Measurements from ENCODE around the gene ARHGAP19. TPM values are rescaled to one million over a fixed set of nuclear protein-coding genes. Genes with fewer than 3 reads are reported as not detected.

Gene ARHGAP19
- total RNA-seq, 1 donor from 2014 or later, result 9.8 TPM

DNA sequence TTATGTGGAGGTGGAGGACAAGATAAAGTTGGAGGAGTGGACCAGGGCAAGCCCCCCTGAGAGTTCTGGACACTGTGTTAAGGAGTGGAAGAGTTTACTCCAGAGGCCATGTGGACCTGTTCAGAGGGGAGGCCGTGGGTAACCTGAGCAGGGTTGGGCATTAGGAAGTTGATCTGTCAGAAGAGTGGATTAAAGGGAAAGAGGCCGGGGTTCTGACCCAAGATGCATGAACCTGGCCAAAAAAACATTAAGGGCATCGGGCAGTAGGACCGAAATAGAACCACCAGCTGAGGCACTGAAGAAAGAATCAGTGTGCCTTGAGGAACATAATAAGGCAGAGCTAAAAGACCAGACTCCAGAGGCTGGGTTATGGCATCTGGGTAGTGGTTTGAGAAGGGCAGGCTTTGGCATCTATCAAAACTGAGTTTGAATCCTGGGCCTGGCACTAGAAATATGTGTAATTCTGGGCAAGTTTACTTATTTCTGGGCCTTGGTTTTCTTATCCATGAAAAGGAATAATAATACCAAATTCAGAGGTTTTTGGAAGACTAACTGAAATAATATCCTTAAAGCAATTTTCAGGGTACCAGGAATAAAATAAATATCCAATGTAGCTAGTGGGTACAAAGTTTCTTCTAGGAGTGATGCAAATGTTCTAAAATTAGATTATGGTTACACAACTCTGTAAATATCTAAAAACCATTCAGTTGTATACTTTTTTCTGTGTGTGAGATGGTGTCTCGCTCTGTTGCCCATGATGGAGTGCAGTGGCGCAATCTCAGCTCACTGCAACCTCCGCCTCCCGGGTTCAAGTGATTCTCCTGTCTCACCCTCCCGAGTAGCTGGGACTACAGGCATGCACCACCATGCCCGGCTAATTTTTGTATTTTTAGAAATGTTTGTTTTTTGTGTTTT, 15.7 kb upstream of the ARHGAP19 start:
- no peaks in the 10 kb centered on the region for H3K36me3 Mint-ChIP-seq (ENCODE audit: unreplicated experiment)
- no peak overlapping the region for H3K4me3 Mint-ChIP-seq (ENCODE audit: unreplicated experiment)
- H3K4me1 Mint-ChIP-seq (ENCODE audit: low read depth, unreplicated experiment), result no peaks in the 10 kb centered on the region

DNA sequence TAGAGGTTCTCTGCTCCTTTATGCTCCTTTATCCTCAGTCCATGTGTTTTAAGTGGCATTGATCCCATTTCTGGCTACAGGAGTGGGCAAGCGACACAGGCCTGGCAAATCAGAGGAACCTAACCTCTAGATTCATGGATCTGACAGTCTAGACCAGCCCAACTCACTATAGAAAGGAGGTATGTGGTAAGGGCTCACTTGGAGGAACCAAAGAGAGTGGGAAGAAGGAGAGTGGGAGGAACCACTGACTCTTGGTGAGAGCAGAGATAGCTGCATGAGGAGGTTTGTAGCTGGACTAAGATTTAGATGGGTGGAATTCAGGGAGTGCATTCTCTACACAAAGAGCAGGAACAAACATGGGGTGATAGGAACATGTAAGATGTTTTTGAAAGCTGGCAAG, 15.0 kb upstream of the ARHGAP19 start:
- Mint-ChIP-seq H3K4me3 (ENCODE audit: unreplicated experiment) (no peak overlapping the region), H3K9me3 (ENCODE audit: unreplicated experiment) (peaks cover 1% of the 10 kb centered on the region), H3K36me3 (ENCODE audit: unreplicated experiment) (no peaks in the 10 kb centered on the region), H3K27me3 (ENCODE audit: unreplicated experiment) (no peaks in the 10 kb centered on the region), H3K4me1 (ENCODE audit: low read depth, unreplicated experiment) (no peaks in the 10 kb centered on the region), H3K27ac (ENCODE audit: unreplicated experiment) (no peak overlapping the region)
- DNase-seq, result no peak
- TF ChIP-seq, protein P1, sequence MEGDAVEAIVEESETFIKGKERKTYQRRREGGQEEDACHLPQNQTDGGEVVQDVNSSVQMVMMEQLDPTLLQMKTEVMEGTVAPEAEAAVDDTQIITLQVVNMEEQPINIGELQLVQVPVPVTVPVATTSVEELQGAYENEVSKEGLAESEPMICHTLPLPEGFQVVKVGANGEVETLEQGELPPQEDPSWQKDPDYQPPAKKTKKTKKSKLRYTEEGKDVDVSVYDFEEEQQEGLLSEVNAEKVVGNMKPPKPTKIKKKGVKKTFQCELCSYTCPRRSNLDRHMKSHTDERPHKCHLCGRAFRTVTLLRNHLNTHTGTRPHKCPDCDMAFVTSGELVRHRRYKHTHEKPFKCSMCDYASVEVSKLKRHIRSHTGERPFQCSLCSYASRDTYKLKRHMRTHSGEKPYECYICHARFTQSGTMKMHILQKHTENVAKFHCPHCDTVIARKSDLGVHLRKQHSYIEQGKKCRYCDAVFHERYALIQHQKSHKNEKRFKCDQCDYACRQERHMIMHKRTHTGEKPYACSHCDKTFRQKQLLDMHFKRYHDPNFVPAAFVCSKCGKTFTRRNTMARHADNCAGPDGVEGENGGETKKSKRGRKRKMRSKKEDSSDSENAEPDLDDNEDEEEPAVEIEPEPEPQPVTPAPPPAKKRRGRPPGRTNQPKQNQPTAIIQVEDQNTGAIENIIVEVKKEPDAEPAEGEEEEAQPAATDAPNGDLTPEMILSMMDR (IDR thresholded peaks at IDR 0.05; ENCODE audit: partially characterized antibody, unreplicated experiment), result no peak

More for the DNA sequence above, 15.7 kb upstream of the ARHGAP19 start:
- DNase-seq, result no peak
- Mint-ChIP-seq H3K9me3 (ENCODE audit: unreplicated experiment) (peaks cover 1% of the 10 kb centered on the region), H3K27ac (ENCODE audit: unreplicated experiment) (no peak overlapping the region), H3K27me3 (ENCODE audit: unreplicated experiment) (no peaks in the 10 kb centered on the region)
- TF ChIP-seq, protein P1 (IDR thresholded peaks at IDR 0.05; ENCODE audit: partially characterized antibody, unreplicated experiment), result no peak

DNA sequence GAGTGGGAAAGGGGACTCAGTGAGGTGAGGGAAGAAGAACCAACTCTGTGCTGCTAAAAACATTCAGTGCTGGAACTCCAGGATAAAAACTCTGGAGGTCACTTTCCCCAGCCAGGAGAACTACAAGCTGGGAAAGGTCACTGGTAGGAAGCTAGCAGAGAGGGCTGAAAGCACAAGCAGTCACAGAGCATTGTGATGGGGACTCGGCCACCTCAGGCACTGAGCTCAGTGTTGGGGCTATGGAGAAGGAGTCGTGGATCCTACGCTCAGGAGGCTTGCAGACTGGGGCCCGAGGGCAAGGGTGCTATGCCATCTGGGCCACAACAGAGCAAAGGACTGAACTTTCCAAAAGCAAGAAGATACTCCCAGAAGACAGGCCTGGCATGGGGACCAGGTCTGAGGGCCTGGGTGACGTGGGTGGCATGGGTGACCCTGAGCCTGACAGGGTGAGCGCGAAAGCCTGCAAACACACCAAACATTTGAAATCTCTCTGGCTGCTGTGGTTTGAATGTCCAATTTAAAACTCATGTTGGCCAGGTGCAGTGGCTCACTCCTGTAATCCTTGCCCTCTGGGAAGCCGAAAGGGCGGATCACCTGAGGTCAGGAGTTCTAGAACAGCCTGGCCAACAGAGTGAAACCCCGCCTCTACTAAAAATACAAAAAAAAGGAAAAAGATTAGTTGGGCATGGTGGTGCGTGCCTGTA, 9.8 kb upstream of the ARHGAP19 start:
- H3K4me3 Mint-ChIP-seq (ENCODE audit: unreplicated experiment), result no peak overlapping the region
- no peaks in the 10 kb centered on the region for H3K9me3 Mint-ChIP-seq (ENCODE audit: unreplicated experiment)
- no peaks in the 10 kb centered on the region for H3K4me1 Mint-ChIP-seq (ENCODE audit: low read depth, unreplicated experiment)
- TF ChIP-seq, protein P1 (IDR thresholded peaks at IDR 0.05; ENCODE audit: partially characterized antibody, unreplicated experiment), result no peak
- H3K27me3 Mint-ChIP-seq (ENCODE audit: unreplicated experiment), result no peaks in the 10 kb centered on the region
- H3K36me3 Mint-ChIP-seq (ENCODE audit: unreplicated experiment), result no peaks in the 10 kb centered on the region
- DNase-seq, result no peak
- no peak overlapping the region for H3K27ac Mint-ChIP-seq (ENCODE audit: unreplicated experiment)

DNA sequence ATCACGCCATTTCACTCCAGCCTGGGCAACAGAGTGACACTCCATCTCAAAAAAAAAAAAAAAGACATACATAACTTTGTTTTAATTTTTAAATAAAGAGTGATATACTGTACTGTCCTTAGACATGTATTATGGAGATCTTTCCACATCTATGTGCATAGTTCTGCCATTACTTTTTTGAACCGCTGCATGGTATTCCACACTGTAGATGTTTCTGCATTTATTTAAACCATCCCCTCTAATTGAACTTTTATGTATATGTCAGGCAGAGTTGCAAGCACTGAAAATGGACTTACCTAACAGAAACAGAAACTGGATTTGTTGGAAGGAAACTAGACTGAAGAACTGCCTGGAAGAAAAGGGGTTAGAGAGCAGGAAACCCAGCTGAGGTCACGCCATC, 8.5 kb upstream of the ARHGAP19 start:
- no peak for DNase-seq
- Mint-ChIP-seq H3K36me3 (ENCODE audit: unreplicated experiment) (no peaks in the 10 kb centered on the region), H3K4me3 (ENCODE audit: unreplicated experiment) (no peak overlapping the region), H3K27ac (ENCODE audit: unreplicated experiment) (no peak overlapping the region), H3K27me3 (ENCODE audit: unreplicated experiment) (no peaks in the 10 kb centered on the region), H3K4me1 (ENCODE audit: low read depth, unreplicated experiment) (no peaks in the 10 kb centered on the region), H3K9me3 (ENCODE audit: unreplicated experiment) (no peaks in the 10 kb centered on the region)
- TF ChIP-seq, protein P1 (IDR thresholded peaks at IDR 0.05; ENCODE audit: partially characterized antibody, unreplicated experiment), result no peak

DNA sequence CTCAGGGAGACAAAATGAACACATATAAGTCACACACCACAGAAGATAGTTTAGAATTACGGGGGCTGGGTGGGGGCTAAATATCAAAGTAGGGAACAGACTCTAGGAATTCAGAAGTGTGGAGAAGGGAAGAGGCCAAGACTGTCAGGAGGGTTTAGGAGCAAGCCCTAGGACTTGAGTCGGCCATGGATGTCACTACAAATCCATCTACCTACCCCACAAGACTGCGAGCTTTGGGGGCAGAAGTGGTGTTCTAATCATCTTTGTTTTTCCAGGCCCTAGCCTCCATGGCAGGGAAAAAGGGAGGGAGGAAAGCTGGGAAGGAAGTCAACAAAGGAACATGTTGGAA, 5.8 kb upstream of the ARHGAP19 start:
- Mint-ChIP-seq H3K9me3 (ENCODE audit: unreplicated experiment) (no peaks in the 10 kb centered on the region), H3K27ac (ENCODE audit: unreplicated experiment) (no peak overlapping the region), H3K4me3 (ENCODE audit: unreplicated experiment) (no peak overlapping the region), H3K27me3 (ENCODE audit: unreplicated experiment) (no peaks in the 10 kb centered on the region), H3K36me3 (ENCODE audit: unreplicated experiment) (no peaks in the 10 kb centered on the region), H3K4me1 (ENCODE audit: low read depth, unreplicated experiment) (no peaks in the 10 kb centered on the region)
- TF ChIP-seq, protein P1 (IDR thresholded peaks at IDR 0.05; ENCODE audit: partially characterized antibody, unreplicated experiment), result no peak
- no peak for DNase-seq

Data from glutamatergic neuron (in vitro differentiated cells).